Keratinocyte (primary cell): ENCODE results near the gene CADM3. TPM values are rescaled to one million over a fixed set of nuclear protein-coding genes. Genes with fewer than 3 reads are reported as not detected.
A peak's percentile ranks its signal among the peaks of the same experiment; 100 is the strongest.

Experiments used
- DNase-seq: peaks from one replicate; pipeline ENCODE4 v3.0.0-alpha.2; 2011; ENCODE audit warnings: low read depth, missing footprints, low spot score
- FAIRE-seq: peaks from 2 replicates; lab custom pipeline; 2011; peaks lifted over from hg19 to GRCh38; lab: Jason Lieb, UNC
- H2AFZ ChIP-seq: 2 replicates; pipeline ENCODE4 v1.6.0; 2012; ENCODE audit warnings: low read length, control low read depth, inconsistent platforms; ENCODE audit not compliant: control insufficient read depth
- H3K27ac ChIP-seq: 2 replicates; pipeline ENCODE4 v1.5.1; 2011; ENCODE audit warnings: low read length; ENCODE audit not compliant: control insufficient read depth, insufficient read depth
- H3K27me3 ChIP-seq: 3 replicates; pipeline ENCODE4 v1.6.0; 2011; ENCODE audit warnings: low read length; ENCODE audit not compliant: control insufficient read depth, insufficient read depth; ENCODE audit errors: extremely low read depth
- H3K36me3 ChIP-seq, 2 experiments: 2 replicates in 1 of 2; 3 replicates in 1 of 2; pipeline ENCODE4 v1.5.1; 2011; ENCODE audit warnings: low read length in 2 of 2, mild to moderate bottlenecking in 1 of 2; ENCODE audit not compliant: control insufficient read depth in 2 of 2, insufficient read depth in 2 of 2; ENCODE audit errors: extremely low read depth in 1 of 2
- H3K4me1 ChIP-seq: 3 replicates; pipeline ENCODE4 v1.5.1; 2011; ENCODE audit warnings: low read length; ENCODE audit not compliant: control insufficient read depth, insufficient read depth; ENCODE audit errors: extremely low read depth
- H3K4me2 ChIP-seq: 3 replicates; pipeline ENCODE4 v1.6.0; 2011; ENCODE audit warnings: low read depth, low read length; ENCODE audit not compliant: control insufficient read depth, insufficient read depth; ENCODE audit errors: extremely low read depth
- H3K4me3 ChIP-seq, 3 experiments: fragments of 200-600 bp in 1 of 3; sonication (generic) in 1 of 3; 2 replicates in 2 of 3; 3 replicates in 1 of 3; pipeline ENCODE4 v1.5.1; 2011 to 2016; ENCODE audit warnings: low read length in 3 of 3, mild to moderate bottlenecking in 3 of 3, control low read depth in 2 of 3, inconsistent platforms in 1 of 3, low read depth in 1 of 3, mixed read lengths in 1 of 3, mixed run types in 1 of 3, moderate library complexity in 1 of 3; ENCODE audit not compliant: control insufficient read depth in 2 of 3, insufficient read depth in 2 of 3; ENCODE audit errors: extremely low read depth in 1 of 3
- H3K79me2 ChIP-seq: 2 replicates; pipeline ENCODE4 v1.6.0; 2012; ENCODE audit warnings: low read length; ENCODE audit not compliant: control insufficient read depth, insufficient read depth
- H3K9ac ChIP-seq: 3 replicates; pipeline ENCODE4 v1.6.0; 2011; ENCODE audit warnings: low read length; ENCODE audit not compliant: control insufficient read depth, insufficient read depth; ENCODE audit errors: extremely low read depth
- H3K9me1 ChIP-seq: 3 replicates; pipeline ENCODE4 v1.6.0; 2011; ENCODE audit warnings: low read length; ENCODE audit not compliant: control insufficient read depth, insufficient read depth; ENCODE audit errors: extremely low read depth
- H3K9me3 ChIP-seq: 2 replicates; pipeline ENCODE4 v1.5.1; 2012; ENCODE audit warnings: low read depth, low read length; ENCODE audit not compliant: control insufficient read depth
- H4K20me1 ChIP-seq: 3 replicates; pipeline ENCODE4 v1.6.0; 2011; ENCODE audit warnings: low read length; ENCODE audit not compliant: control insufficient read depth, insufficient read depth; ENCODE audit errors: extremely low read depth
- CTCF ChIP-seq, 3 experiments: IDR thresholded peaks in 1 of 3; conservative IDR thresholded peaks in 1 of 3; optimal IDR thresholded peaks in 1 of 3; 2 replicates in 2 of 3; 3 replicates in 1 of 3; pipeline versions ENCODE3 to v1.5.1; 2011; ENCODE audit warnings: low read length in 3 of 3, mild to moderate bottlenecking in 3 of 3, moderate library complexity in 2 of 3, control low read depth in 1 of 3, inconsistent platforms in 1 of 3; ENCODE audit not compliant: insufficient read depth in 2 of 3; ENCODE audit errors: extremely low read depth in 1 of 3
- EZH2 ChIP-seq: IDR thresholded peaks from one replicate; pipeline ENCODE4 v1.6.1; 2012; ENCODE audit warnings: inconsistent platforms, mild to moderate bottlenecking, low read length, moderate library complexity
- dilution Hi-C: fragments of 300-500 bp; cut with MboI; formaldehyde crosslinking; loops from one replicate; pipeline ENCODE4 v1.7.0; 2020; ENCODE audit warnings: low sequenced_read_pairs; ENCODE audit not compliant: extremely low pct_ligation_motif_present
- polyA plus RNA-seq, 5 experiments: library from polyadenylated mRNA; depleted of rRNA in 3 of 5; stranded (reverse) in 3 of 5; stranded (forward) in 1 of 5; unstranded in 1 of 5; fragments of >200 nt; gene quantifications; 1 replicate in 1 of 5; 2 replicates in 3 of 5; 3 replicates in 1 of 5; pipeline versions ENCODE4 v1.2.1 to v1.2.3, GENCODE V29; 2011 to 2012; ENCODE audit warnings: missing spikeins in 2 of 5, low read depth in 1 of 5, low replicate concordance in 1 of 5

Gene CADM3
- polyA plus RNA-seq, 1 donor (not counting 4 experiments of a cell fraction or from before 2014, with no cell fraction given): not detected

GRCh38 chr1:159228554-159228953 is 57.1 kb downstream of the CADM3 start:
- DNase-seq: no peak
- H3K4me1 ChIP-seq: peaks cover 12% of the 10 kb centered on the region
- no peak overlapping the region for H3K9ac ChIP-seq
- H3K4me3 ChIP-seq: no peak overlapping the region
- no peak overlapping the region for H3K4me2 ChIP-seq
- no peaks in the 10 kb centered on the region for H3K27me3 ChIP-seq
- no peaks in the 10 kb centered on the region for H3K79me2 ChIP-seq
- dilution Hi-C loops: no loop called here
- H3K27ac ChIP-seq: no peak overlapping the region
- no peaks in the 10 kb centered on the region for H3K9me1 ChIP-seq
- H3K9me3 ChIP-seq: no peaks in the 10 kb centered on the region
- H2AFZ ChIP-seq: no peak overlapping the region
- no peak for TF ChIP-seq CTCF (optimal IDR thresholded peaks at IDR 0.05 in 1 of 3, IDR thresholded peaks at IDR 0.05 in 1 of 3, conservative IDR thresholded peaks at IDR 0.05 in 1 of 3; ENCODE audit: extremely low read depth in 1 of 3, insufficient read depth in 2 of 3, low read length in 3 of 3)
- no peak for TF ChIP-seq EZH2
- FAIRE-seq: no peak
- no peaks in the 10 kb centered on the region for H3K36me3 ChIP-seq
- no peaks in the 10 kb centered on the region for H4K20me1 ChIP-seq

GRCh38 chr1:159229260-159229885 is 58.0 kb downstream of the CADM3 start:
- TF ChIP-seq EZH2 (no peak), CTCF (optimal IDR thresholded peaks at IDR 0.05 in 1 of 3, IDR thresholded peaks at IDR 0.05 in 1 of 3, conservative IDR thresholded peaks at IDR 0.05 in 1 of 3; ENCODE audit: extremely low read depth in 1 of 3, insufficient read depth in 2 of 3, low read length in 3 of 3) (no peak)
- no peak overlapping the region for H3K9ac ChIP-seq
- no peak overlapping the region for H3K4me3 ChIP-seq
- FAIRE-seq (no peak), DNase-seq (no peak)
- H3K79me2 ChIP-seq: no peaks in the 10 kb centered on the region
- no peaks in the 10 kb centered on the region for H3K9me3 ChIP-seq
- no peak overlapping the region for H3K27ac ChIP-seq
- H4K20me1 ChIP-seq: no peaks in the 10 kb centered on the region
- H3K4me2 ChIP-seq: peak overlapping the region; percentile 27
- H3K36me3 ChIP-seq: no peaks in the 10 kb centered on the region
- H3K9me1 ChIP-seq: no peaks in the 10 kb centered on the region
- dilution Hi-C loops: no loop called here
- peaks cover 12% of the 10 kb centered on the region for H3K4me1 ChIP-seq
- H3K27me3 ChIP-seq: no peaks in the 10 kb centered on the region
- no peak overlapping the region for H2AFZ ChIP-seq
